ENCODE measurements around the gene MTUS2.

Gene MTUS2

DNA sequence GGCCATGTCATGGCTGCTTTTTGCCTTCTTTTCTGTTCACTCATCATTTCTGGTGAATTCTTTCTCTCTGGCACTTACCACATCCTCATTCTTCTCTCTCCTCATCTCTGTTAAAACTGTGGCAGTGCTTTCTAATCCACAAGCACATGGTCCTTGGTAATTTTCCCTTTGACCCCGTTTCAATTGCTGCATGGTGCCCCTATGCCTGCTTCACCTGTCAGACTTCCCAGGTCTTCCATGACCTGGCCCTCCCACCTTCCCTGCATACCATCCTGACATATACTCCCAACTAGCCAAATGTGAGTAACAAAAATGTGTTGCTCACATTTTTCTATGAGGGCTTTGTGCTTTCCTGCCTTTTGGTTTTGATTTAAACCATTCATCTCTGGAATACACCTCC is 286.5 kb downstream of the MTUS2 start:
- H3K4me3 ChIP-seq (ENCODE audit: low read length), result no peak overlapping the region
- no peak for TF ChIP-seq CTCF (conservative IDR thresholded peaks at IDR 0.05; ENCODE audit: low read depth, low read length)
- no peak for DNase-seq (ENCODE audit: low read depth)

GRCh38 chr13:29108068-29108786 is 288.1 kb downstream of the MTUS2 start:
- DNase-seq (ENCODE audit: low read depth), result no peak
- H3K4me3 ChIP-seq (ENCODE audit: low read length), result no peak overlapping the region
- no peak for TF ChIP-seq CTCF (conservative IDR thresholded peaks at IDR 0.05; ENCODE audit: low read depth, low read length)

DNA sequence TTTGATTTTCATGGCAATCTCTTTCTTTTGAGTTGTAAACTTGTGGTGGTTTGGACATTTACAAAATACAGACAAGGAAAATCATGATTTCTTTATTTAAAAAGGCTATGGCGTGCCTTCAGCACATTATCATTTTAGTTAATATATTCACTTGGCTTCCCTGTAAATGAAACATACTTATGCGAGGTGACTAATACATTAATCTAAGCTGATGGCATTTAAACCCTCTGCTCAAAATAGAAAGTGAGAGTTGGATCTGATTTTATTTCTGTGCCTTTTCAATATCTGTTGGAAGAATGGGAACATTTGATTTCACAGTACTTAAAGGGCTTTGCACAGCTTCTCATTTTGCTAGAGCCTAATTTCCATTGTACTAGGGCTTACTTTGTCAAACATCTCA is 289.8 kb downstream of the MTUS2 start:
- DNase-seq (ENCODE audit: low read depth), result no peak
- no peak overlapping the region for H3K4me3 ChIP-seq (ENCODE audit: low read length)
- no peak for TF ChIP-seq CTCF (conservative IDR thresholded peaks at IDR 0.05; ENCODE audit: low read depth, low read length)

DNA sequence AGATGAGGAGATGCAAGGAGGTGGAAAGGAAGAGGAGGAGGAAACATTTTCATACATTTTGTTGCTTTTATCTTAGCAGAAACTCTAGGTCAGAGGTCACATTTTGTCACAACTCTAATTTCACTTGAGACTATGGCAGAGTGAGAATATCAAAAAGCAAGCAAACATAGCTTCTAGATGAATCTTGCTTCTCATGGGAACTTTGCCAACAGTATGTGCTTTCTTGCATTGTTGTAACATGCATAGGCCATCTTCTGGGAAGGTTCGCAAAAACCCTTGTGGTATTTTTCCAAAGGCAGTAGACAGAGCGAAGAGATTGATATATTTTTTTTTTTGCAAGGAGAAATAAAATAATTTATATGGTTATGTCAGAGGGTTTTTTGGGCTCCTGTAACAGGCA is 291.3 kb downstream of the MTUS2 start:
- no peak for DNase-seq (ENCODE audit: low read depth)
- no peak for TF ChIP-seq CTCF (conservative IDR thresholded peaks at IDR 0.05; ENCODE audit: low read depth, low read length)
- no peak overlapping the region for H3K4me3 ChIP-seq (ENCODE audit: low read length)

- no peak overlapping the region for H3K4me3 ChIP-seq (ENCODE audit: low read length)
- no peak for DNase-seq (ENCODE audit: low read depth)
- no peak for TF ChIP-seq CTCF (conservative IDR thresholded peaks at IDR 0.05; ENCODE audit: low read depth, low read length)
These were observed 295.7 kb downstream of the MTUS2 start for GRCh38 chr13:29115842-29116241.

GRCh38 chr13:29117663-29118062 is 297.5 kb downstream of the MTUS2 start:
- H3K4me3 ChIP-seq (ENCODE audit: low read length), result no peak overlapping the region
- TF ChIP-seq CTCF (conservative IDR thresholded peaks at IDR 0.05; ENCODE audit: low read depth, low read length), result no peak
- no peak for DNase-seq (ENCODE audit: low read depth)

GRCh38 chr13:29118471-29118870 is 298.3 kb downstream of the MTUS2 start:
- no peak for DNase-seq (ENCODE audit: low read depth)

More at GRCh38 chr13:29118471-29118870, 298.3 kb downstream of the MTUS2 start:
- H3K4me3 ChIP-seq (ENCODE audit: low read length), result no peak overlapping the region
- no peak for TF ChIP-seq CTCF (conservative IDR thresholded peaks at IDR 0.05; ENCODE audit: low read depth, low read length)
